WTC11 (cell line): ENCODE measurements around the gene EYS. TPM values are rescaled to one million over a fixed set of nuclear protein-coding genes. Genes with fewer than 3 reads are reported as not detected.

Experiments used
- ATAC-seq: fragments of 200-7000 bp; cut with Tn5 transposase; 2 replicates; pipeline ENCODE4 v1.10.0; 2021; ENCODE audit warnings: mild to moderate bottlenecking, moderate library complexity
- CTCF ChIA-PET: fragments of 300-600 bp; sonication (Branson Sonifier 250); formaldehyde crosslinking; loops from one replicate; lab custom pipeline; 2021; ENCODE audit warnings: antibody characterized with exemption; lab: Charles Lee
- POLR2A ChIA-PET: fragments of 350-600 bp; sonication (Branson Sonifier 250); formaldehyde crosslinking; loops from one replicate; lab custom pipeline; 2021; ENCODE audit warnings: antibody characterized with exemption; lab: Charles Lee
- DNase-seq: peaks from one replicate; pipeline ENCODE4 v3.0.0; 2021; ENCODE audit warnings: low spot score
- H3K27ac Mint-ChIP-seq: 2 replicates; pipeline ENCODE4 v1.8.0; 2021; ENCODE audit warnings: mixed read lengths
- H3K27me3 Mint-ChIP-seq: 2 replicates; pipeline ENCODE4 v1.8.0; 2021; ENCODE audit warnings: low read depth, mild to moderate bottlenecking, moderate library complexity, mixed read lengths
- H3K36me3 Mint-ChIP-seq: 2 replicates; pipeline ENCODE4 v1.8.0; 2021; ENCODE audit warnings: mixed read lengths
- H3K4me1 Mint-ChIP-seq: 2 replicates; pipeline ENCODE4 v1.8.0; 2022; ENCODE audit warnings: mixed read lengths
- H3K4me3 Mint-ChIP-seq: 2 replicates; pipeline ENCODE4 v1.8.0; 2021; ENCODE audit warnings: mild to moderate bottlenecking, moderate library complexity, mixed read lengths
- H3K9me3 Mint-ChIP-seq: 2 replicates; pipeline ENCODE4 v1.8.0; 2021; ENCODE audit warnings: mixed read lengths
- AFF4 ChIP-seq: sonication (generic); formaldehyde crosslinking; IDR thresholded peaks from 2 replicates; pipeline ENCODE4 v1.8.1; 2023; ENCODE audit warnings: mild to moderate bottlenecking, missing genetic modification reagents, borderline replicate concordance
- ATF1 ChIP-seq: sonication (generic); formaldehyde crosslinking; IDR thresholded peaks from 2 replicates; pipeline ENCODE4 v1.8.1; 2023; ENCODE audit warnings: mild to moderate bottlenecking, moderate library complexity, missing genetic modification reagents
- ATF3 ChIP-seq: sonication (generic); formaldehyde crosslinking; conservative IDR thresholded peaks from 2 replicates; pipeline ENCODE4 v1.8.1; 2022; ENCODE audit warnings: mild to moderate bottlenecking, missing genetic modification reagents
- CREM ChIP-seq: sonication (generic); formaldehyde crosslinking; IDR thresholded peaks from 2 replicates; pipeline ENCODE4 v1.8.1; 2022; ENCODE audit warnings: mild to moderate bottlenecking, missing genetic modification reagents, moderate library complexity
- ELF4 ChIP-seq: sonication (generic); formaldehyde crosslinking; IDR thresholded peaks from 2 replicates; pipeline ENCODE4 v1.8.1; 2022; ENCODE audit warnings: low read depth, mild to moderate bottlenecking, moderate library complexity, missing genetic modification reagents
- HMGXB4 ChIP-seq: sonication (generic); formaldehyde crosslinking; IDR thresholded peaks from 2 replicates; pipeline ENCODE4 v1.8.1; 2023; ENCODE audit warnings: mild to moderate bottlenecking, moderate library complexity, missing genetic modification reagents
- NR2C2 ChIP-seq: sonication (generic); formaldehyde crosslinking; IDR thresholded peaks from 2 replicates; pipeline ENCODE4 v1.8.0; 2022; ENCODE audit warnings: mild to moderate bottlenecking, missing genetic modification reagents
- NR3C1 ChIP-seq: sonication (generic); formaldehyde crosslinking; conservative IDR thresholded peaks from 2 replicates; pipeline ENCODE4 v1.8.1; 2023; ENCODE audit warnings: low read depth, mild to moderate bottlenecking, missing genetic modification reagents
- TCF7 ChIP-seq: sonication (generic); formaldehyde crosslinking; IDR thresholded peaks from 2 replicates; pipeline ENCODE4 v1.8.0; 2022; ENCODE audit warnings: mild to moderate bottlenecking, low read depth, missing genetic modification reagents, moderate library complexity
- TP53 ChIP-seq: sonication (generic); formaldehyde crosslinking; IDR thresholded peaks from 2 replicates; pipeline ENCODE4 v1.8.1; 2023; ENCODE audit warnings: mild to moderate bottlenecking, missing genetic modification reagents
- ZBTB43 ChIP-seq: sonication (generic); formaldehyde crosslinking; IDR thresholded peaks from 2 replicates; pipeline ENCODE4 v1.8.1; 2023; ENCODE audit warnings: mild to moderate bottlenecking, missing genetic modification reagents
- ZMAT4 ChIP-seq: fragments of 250-450 bp; sonication (Bioruptor Pico); IDR thresholded peaks from 2 replicates; pipeline ENCODE4 v1.9.0; 2021; ENCODE audit warnings: mild to moderate bottlenecking
- ZNF671 ChIP-seq: fragments of 250-450 bp; sonication (Bioruptor Pico); IDR thresholded peaks from 2 replicates; pipeline ENCODE4 v1.8.0; 2021; ENCODE audit warnings: mild to moderate bottlenecking
- total RNA-seq: library from RNA; stranded (reverse); gene quantifications from 3 replicates; pipeline ENCODE4 v1.2.3, GENCODE V29; 2021
- TF ChIP-seq, protein P1 (sequence below): sonication (generic); formaldehyde crosslinking; IDR thresholded peaks from 2 replicates; pipeline ENCODE4 v1.8.0; 2023; ENCODE audit warnings: mild to moderate bottlenecking, missing genetic modification reagents
- TF ChIP-seq, protein P2 (sequence below): sonication (generic); formaldehyde crosslinking; IDR thresholded peaks from 2 replicates; pipeline ENCODE4 v1.8.1; 2022; ENCODE audit warnings: mild to moderate bottlenecking, missing genetic modification reagents, moderate library complexity, borderline replicate concordance
- TF ChIP-seq, protein P3 (sequence below): sonication (generic); formaldehyde crosslinking; IDR thresholded peaks from 2 replicates; pipeline ENCODE4 v1.8.1; 2023; ENCODE audit warnings: mild to moderate bottlenecking, missing genetic modification reagents

Gene EYS
- total RNA-seq, 1 experiment from 2014 or later: not detected

- TF ChIP-seq ATF3 (no peak), NR2C2 (CRISPR knock-in tag) (no peak), CREM (CRISPR knock-in tag) (no peak)
These were observed 1302.6 kb downstream of the EYS start (continued) for GRCh38 chr6:64404396-64404795.

- Mint-ChIP-seq H3K4me1 (no peaks in the 10 kb centered on the region), H3K27me3 (peaks cover 2% of the 10 kb centered on the region; the same call in 1 of the 2 replicates), H3K36me3 (peaks cover 10% of the 10 kb centered on the region), H3K27ac (no peak overlapping the region), H3K4me3 (no peak overlapping the region), H3K9me3 (peaks cover 42% of the 10 kb centered on the region)
- ChIA-PET CTCF (no interaction called here), POLR2A (no interaction called here)
- no peak for ATAC-seq
- DNase-seq: no peak
- TF ChIP-seq, protein P1, sequence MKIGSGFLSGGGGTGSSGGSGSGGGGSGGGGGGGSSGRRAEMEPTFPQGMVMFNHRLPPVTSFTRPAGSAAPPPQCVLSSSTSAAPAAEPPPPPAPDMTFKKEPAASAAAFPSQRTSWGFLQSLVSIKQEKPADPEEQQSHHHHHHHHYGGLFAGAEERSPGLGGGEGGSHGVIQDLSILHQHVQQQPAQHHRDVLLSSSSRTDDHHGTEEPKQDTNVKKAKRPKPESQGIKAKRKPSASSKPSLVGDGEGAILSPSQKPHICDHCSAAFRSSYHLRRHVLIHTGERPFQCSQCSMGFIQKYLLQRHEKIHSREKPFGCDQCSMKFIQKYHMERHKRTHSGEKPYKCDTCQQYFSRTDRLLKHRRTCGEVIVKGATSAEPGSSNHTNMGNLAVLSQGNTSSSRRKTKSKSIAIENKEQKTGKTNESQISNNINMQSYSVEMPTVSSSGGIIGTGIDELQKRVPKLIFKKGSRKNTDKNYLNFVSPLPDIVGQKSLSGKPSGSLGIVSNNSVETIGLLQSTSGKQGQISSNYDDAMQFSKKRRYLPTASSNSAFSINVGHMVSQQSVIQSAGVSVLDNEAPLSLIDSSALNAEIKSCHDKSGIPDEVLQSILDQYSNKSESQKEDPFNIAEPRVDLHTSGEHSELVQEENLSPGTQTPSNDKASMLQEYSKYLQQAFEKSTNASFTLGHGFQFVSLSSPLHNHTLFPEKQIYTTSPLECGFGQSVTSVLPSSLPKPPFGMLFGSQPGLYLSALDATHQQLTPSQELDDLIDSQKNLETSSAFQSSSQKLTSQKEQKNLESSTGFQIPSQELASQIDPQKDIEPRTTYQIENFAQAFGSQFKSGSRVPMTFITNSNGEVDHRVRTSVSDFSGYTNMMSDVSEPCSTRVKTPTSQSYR (CRISPR knock-in tag): no peak
- TF ChIP-seq, protein P2, sequence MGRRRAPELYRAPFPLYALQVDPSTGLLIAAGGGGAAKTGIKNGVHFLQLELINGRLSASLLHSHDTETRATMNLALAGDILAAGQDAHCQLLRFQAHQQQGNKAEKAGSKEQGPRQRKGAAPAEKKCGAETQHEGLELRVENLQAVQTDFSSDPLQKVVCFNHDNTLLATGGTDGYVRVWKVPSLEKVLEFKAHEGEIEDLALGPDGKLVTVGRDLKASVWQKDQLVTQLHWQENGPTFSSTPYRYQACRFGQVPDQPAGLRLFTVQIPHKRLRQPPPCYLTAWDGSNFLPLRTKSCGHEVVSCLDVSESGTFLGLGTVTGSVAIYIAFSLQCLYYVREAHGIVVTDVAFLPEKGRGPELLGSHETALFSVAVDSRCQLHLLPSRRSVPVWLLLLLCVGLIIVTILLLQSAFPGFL (CRISPR knock-in tag): no peak
- no peak for TF ChIP-seq ZMAT4 (CRISPR knock-in tag)
- no peak for TF ChIP-seq CREM (CRISPR knock-in tag)
- no peak for TF ChIP-seq ZNF671 (CRISPR knock-in tag)
- TF ChIP-seq ELF4 (CRISPR knock-in tag): no peak
- TF ChIP-seq, protein P3, sequence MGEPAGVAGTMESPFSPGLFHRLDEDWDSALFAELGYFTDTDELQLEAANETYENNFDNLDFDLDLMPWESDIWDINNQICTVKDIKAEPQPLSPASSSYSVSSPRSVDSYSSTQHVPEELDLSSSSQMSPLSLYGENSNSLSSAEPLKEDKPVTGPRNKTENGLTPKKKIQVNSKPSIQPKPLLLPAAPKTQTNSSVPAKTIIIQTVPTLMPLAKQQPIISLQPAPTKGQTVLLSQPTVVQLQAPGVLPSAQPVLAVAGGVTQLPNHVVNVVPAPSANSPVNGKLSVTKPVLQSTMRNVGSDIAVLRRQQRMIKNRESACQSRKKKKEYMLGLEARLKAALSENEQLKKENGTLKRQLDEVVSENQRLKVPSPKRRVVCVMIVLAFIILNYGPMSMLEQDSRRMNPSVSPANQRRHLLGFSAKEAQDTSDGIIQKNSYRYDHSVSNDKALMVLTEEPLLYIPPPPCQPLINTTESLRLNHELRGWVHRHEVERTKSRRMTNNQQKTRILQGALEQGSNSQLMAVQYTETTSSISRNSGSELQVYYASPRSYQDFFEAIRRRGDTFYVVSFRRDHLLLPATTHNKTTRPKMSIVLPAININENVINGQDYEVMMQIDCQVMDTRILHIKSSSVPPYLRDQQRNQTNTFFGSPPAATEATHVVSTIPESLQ (CRISPR knock-in tag): no peak
- no peak for TF ChIP-seq NR3C1
- TF ChIP-seq ZBTB43 (CRISPR knock-in tag): no peak
- TF ChIP-seq TP53 (CRISPR knock-in tag): no peak
- TF ChIP-seq TCF7 (CRISPR knock-in tag): no peak
- TF ChIP-seq ATF1 (CRISPR knock-in tag): no peak
- TF ChIP-seq HMGXB4 (CRISPR knock-in tag): no peak
- TF ChIP-seq AFF4 (CRISPR knock-in tag): no peak
These were observed 1323.7 kb downstream of the EYS start for GRCh38 chr6:64383277-64383676.
